Measurements from ENCODE around the gene VEZF1. TPM values are rescaled to one million over a fixed set of nuclear protein-coding genes. Genes with fewer than 3 reads are reported as not detected.

The VEZF1 gene
- total and polyA plus RNA-seq, 2 experiments from 2014 or later, result 36.0 to 67.7 TPM

DNA sequence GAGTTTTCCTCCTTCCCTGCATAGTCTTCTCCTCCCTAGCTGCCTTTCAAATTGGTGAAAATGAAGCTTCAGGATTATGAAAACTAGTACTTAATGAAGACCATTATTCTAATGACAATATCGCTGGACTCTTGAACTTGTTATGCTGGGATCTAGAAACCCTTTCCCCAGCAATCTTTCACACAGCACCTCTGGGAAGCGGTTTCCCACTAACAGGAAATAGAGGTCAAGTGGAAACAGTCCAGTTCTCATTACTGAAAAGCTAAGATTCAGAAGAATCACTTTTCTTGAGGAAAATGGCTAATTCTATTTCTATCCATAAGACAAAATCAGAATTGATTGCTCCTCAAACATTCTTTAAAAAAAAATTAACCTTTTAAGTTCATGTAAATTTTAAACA, 2.0 kb upstream of the VEZF1 start:
- Mint-ChIP-seq H3K27ac (no peak overlapping the region), H3K4me3 (peak overlapping the region; percentile 8; the same call in 1 of the 3 replicates), H3K36me3 (ENCODE audit: low read depth) (peaks cover 8% of the 10 kb centered on the region; the same call in 1 of the 3 replicates), H3K9me3 (no peaks in the 10 kb centered on the region; the same call in 2 of the 3 replicates), H3K4me1 (peaks cover 61% of the 10 kb centered on the region), H3K27me3 (ENCODE audit: insufficient read depth, low read depth, poor library complexity) (peaks cover 11% of the 10 kb centered on the region)
- Histone ChIP-seq H3K27me3 (ENCODE audit: insufficient read depth) (no peaks in the 10 kb centered on the region), H3K27ac (ENCODE audit: low read depth) (no peak overlapping the region), H3K36me3 (ENCODE audit: insufficient read depth) (no peaks in the 10 kb centered on the region), H3K4me1 (ENCODE audit: insufficient read depth) (peaks cover 24% of the 10 kb centered on the region), H3F3A (replicated peaks; ENCODE audit: low read depth) (peaks cover 6% of the 10 kb centered on the region), H3K4me2 (no peak overlapping the region), H3K4me3 (no peak overlapping the region), H3K9me2 (ENCODE audit: insufficient read depth) (no peaks in the 10 kb centered on the region), H4K20me1 (replicated peaks; ENCODE audit: insufficient read depth) (peaks cover 8% of the 10 kb centered on the region; the same call in 1 of the 2 replicates), H2AFZ (no peak overlapping the region), H3K79me2 (replicated peaks; ENCODE audit: insufficient read depth) (peaks cover 24% of the 10 kb centered on the region)
- TF ChIP-seq ZNF331 (CRISPR knock-in tag; IDR thresholded peaks at IDR 0.05; ENCODE audit: low read depth) (no peak), POLR2AphosphoS5 (IDR thresholded peaks at IDR 0.05; ENCODE audit: low read depth) (no peak)
- TF ChIP-seq, protein P1, sequence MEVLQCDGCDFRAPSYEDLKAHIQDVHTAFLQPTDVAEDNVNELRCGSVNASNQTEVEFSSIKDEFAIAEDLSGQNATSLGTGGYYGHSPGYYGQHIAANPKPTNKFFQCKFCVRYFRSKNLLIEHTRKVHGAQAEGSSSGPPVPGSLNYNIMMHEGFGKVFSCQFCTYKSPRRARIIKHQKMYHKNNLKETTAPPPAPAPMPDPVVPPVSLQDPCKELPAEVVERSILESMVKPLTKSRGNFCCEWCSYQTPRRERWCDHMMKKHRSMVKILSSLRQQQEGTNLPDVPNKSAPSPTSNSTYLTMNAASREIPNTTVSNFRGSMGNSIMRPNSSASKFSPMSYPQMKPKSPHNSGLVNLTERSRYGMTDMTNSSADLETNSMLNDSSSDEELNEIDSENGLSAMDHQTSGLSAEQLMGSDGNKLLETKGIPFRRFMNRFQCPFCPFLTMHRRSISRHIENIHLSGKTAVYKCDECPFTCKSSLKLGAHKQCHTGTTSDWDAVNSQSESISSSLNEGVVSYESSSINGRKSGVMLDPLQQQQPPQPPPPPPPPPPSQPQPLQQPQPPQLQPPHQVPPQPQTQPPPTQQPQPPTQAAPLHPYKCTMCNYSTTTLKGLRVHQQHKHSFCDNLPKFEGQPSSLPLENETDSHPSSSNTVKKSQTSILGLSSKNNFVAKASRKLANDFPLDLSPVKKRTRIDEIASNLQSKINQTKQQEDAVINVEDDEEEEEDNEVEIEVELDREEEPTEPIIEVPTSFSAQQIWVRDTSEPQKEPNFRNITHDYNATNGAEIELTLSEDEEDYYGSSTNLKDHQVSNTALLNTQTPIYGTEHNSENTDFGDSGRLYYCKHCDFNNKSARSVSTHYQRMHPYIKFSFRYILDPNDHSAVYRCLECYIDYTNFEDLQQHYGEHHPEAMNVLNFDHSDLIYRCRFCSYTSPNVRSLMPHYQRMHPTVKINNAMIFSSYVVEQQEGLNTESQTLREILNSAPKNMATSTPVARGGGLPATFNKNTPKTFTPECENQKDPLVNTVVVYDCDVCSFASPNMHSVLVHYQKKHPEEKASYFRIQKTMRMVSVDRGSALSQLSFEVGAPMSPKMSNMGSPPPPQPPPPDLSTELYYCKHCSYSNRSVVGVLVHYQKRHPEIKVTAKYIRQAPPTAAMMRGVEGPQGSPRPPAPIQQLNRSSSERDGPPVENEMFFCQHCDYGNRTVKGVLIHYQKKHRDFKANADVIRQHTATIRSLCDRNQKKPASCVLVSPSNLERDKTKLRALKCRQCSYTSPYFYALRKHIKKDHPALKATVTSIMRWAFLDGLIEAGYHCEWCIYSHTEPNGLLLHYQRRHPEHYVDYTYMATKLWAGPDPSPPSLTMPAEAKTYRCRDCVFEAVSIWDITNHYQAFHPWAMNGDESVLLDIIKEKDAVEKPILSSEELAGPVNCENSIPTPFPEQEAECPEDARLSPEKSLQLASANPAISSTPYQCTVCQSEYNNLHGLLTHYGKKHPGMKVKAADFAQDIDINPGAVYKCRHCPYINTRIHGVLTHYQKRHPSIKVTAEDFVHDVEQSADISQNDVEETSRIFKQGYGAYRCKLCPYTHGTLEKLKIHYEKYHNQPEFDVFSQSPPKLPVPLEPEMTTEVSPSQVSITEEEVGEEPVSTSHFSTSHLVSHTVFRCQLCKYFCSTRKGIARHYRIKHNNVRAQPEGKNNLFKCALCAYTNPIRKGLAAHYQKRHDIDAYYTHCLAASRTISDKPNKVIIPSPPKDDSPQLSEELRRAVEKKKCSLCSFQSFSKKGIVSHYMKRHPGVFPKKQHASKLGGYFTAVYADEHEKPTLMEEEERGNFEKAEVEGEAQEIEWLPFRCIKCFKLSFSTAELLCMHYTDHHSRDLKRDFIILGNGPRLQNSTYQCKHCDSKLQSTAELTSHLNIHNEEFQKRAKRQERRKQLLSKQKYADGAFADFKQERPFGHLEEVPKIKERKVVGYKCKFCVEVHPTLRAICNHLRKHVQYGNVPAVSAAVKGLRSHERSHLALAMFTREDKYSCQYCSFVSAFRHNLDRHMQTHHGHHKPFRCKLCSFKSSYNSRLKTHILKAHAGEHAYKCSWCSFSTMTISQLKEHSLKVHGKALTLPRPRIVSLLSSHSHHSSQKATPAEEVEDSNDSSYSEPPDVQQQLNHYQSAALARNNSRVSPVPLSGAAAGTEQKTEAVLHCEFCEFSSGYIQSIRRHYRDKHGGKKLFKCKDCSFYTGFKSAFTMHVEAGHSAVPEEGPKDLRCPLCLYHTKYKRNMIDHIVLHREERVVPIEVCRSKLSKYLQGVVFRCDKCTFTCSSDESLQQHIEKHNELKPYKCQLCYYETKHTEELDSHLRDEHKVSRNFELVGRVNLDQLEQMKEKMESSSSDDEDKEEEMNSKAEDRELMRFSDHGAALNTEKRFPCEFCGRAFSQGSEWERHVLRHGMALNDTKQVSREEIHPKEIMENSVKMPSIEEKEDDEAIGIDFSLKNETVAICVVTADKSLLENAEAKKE (CRISPR knock-in tag; IDR thresholded peaks at IDR 0.05), result no peak
- TF ChIP-seq, protein P2, sequence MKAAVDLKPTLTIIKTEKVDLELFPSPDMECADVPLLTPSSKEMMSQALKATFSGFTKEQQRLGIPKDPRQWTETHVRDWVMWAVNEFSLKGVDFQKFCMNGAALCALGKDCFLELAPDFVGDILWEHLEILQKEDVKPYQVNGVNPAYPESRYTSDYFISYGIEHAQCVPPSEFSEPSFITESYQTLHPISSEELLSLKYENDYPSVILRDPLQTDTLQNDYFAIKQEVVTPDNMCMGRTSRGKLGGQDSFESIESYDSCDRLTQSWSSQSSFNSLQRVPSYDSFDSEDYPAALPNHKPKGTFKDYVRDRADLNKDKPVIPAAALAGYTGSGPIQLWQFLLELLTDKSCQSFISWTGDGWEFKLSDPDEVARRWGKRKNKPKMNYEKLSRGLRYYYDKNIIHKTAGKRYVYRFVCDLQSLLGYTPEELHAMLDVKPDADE (IDR thresholded peaks at IDR 0.05), result no peak
- TF ChIP-seq, protein P3, sequence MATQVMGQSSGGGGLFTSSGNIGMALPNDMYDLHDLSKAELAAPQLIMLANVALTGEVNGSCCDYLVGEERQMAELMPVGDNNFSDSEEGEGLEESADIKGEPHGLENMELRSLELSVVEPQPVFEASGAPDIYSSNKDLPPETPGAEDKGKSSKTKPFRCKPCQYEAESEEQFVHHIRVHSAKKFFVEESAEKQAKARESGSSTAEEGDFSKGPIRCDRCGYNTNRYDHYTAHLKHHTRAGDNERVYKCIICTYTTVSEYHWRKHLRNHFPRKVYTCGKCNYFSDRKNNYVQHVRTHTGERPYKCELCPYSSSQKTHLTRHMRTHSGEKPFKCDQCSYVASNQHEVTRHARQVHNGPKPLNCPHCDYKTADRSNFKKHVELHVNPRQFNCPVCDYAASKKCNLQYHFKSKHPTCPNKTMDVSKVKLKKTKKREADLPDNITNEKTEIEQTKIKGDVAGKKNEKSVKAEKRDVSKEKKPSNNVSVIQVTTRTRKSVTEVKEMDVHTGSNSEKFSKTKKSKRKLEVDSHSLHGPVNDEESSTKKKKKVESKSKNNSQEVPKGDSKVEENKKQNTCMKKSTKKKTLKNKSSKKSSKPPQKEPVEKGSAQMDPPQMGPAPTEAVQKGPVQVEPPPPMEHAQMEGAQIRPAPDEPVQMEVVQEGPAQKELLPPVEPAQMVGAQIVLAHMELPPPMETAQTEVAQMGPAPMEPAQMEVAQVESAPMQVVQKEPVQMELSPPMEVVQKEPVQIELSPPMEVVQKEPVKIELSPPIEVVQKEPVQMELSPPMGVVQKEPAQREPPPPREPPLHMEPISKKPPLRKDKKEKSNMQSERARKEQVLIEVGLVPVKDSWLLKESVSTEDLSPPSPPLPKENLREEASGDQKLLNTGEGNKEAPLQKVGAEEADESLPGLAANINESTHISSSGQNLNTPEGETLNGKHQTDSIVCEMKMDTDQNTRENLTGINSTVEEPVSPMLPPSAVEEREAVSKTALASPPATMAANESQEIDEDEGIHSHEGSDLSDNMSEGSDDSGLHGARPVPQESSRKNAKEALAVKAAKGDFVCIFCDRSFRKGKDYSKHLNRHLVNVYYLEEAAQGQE (IDR thresholded peaks at IDR 0.05; ENCODE audit: unreplicated experiment), result no peak
- ATAC-seq (no peak), DNase-seq (ENCODE audit: low spot score) (no peak)

All from GM23338 (cell line).